GM21529 (cell line): ENCODE measurements around the gene DNAL4.

Experiments
- ATAC-seq: cut with Tn5 transposase; IDR thresholded peaks from one replicate; pipeline ENCODE4 v1.9.1; 2021; ENCODE audit not compliant: unreplicated experiment

DNAL4 gene

GRCh38 chr22:38788021-38788816 lies 5.7 kb downstream of the DNAL4 start:
- no peak for ATAC-seq

GRCh38 chr22:38786631-38787030 lies 7.3 kb downstream of the DNAL4 start:
- ATAC-seq: no peak

GRCh38 chr22:38784856-38785255 lies 9.1 kb downstream of the DNAL4 start:
- no peak for ATAC-seq

- no peak for ATAC-seq
These were observed 9.9 kb downstream of the DNAL4 start for GRCh38 chr22:38784035-38784434.

GRCh38 chr22:38783095-38783615 lies 10.8 kb downstream of the DNAL4 start:
- ATAC-seq: no peak

GRCh38 chr22:38782402-38783094 lies 11.4 kb downstream of the DNAL4 start:
- no peak for ATAC-seq

GRCh38 chr22:38781033-38781432 lies 12.9 kb downstream of the DNAL4 start:
- ATAC-seq: no peak

- no peak for ATAC-seq
These were observed 16.8 kb downstream of the DNAL4 start for GRCh38 chr22:38777087-38777671.

- no peak for ATAC-seq
These were observed 17.9 kb downstream of the DNAL4 start for GRCh38 chr22:38776086-38776485.

- no peak for ATAC-seq
These were observed 18.3 kb downstream of the DNAL4 start for GRCh38 chr22:38775656-38776055.

GRCh38 chr22:38774496-38775166 lies 19.3 kb downstream of the DNAL4 start:
- no peak for ATAC-seq

GRCh38 chr22:38773363-38773946 lies 20.5 kb downstream of the DNAL4 start:
- no peak for ATAC-seq

- ATAC-seq: no peak
These were observed 21.4 kb downstream of the DNAL4 start for GRCh38 chr22:38772623-38772873.

- no peak for ATAC-seq
These were observed 23.5 kb downstream of the DNAL4 start for GRCh38 chr22:38770257-38770949.

GRCh38 chr22:38768036-38768435 lies 25.9 kb downstream of the DNAL4 start:
- no peak for ATAC-seq

- no peak for ATAC-seq
These were observed 26.6 kb downstream of the DNAL4 start for GRCh38 chr22:38767313-38767712.

GRCh38 chr22:38766076-38766777 lies 27.7 kb downstream of the DNAL4 start:
- ATAC-seq: no peak

- ATAC-seq: no peak
These were observed 31.4 kb downstream of the DNAL4 start for GRCh38 chr22:38762551-38762983.

GRCh38 chr22:38761202-38762162 lies 32.5 kb downstream of the DNAL4 start:
- no peak for ATAC-seq
